H9 (cell line): ENCODE results near the gene NAPEPLD. TPM values are rescaled to one million over a fixed set of nuclear protein-coding genes. Genes with fewer than 3 reads are reported as not detected.
"Not testable (repeated sequence)": the region's sequence is repeated elsewhere in the genome, so short reads cannot be mapped to it uniquely, and the experiment has no call there.

Experiments
- DNase-seq: peaks from one replicate; pipeline ENCODE4 v3.0.0-alpha.2; 2017
- H2AFZ ChIP-seq: one replicate; pipeline ENCODE4 v1.6.1; 2013; ENCODE audit warnings: mild to moderate bottlenecking, low read length, control low read depth, moderate library complexity
- H2AK5ac ChIP-seq: 2 replicates; pipeline ENCODE4 v1.6.1; 2013; ENCODE audit warnings: low read length, control low read depth, mixed read lengths; ENCODE audit not compliant: insufficient read length
- H2BK120ac ChIP-seq: one replicate; pipeline ENCODE4 v1.6.1; 2013; ENCODE audit warnings: low read depth, mild to moderate bottlenecking, low read length, control low read depth, inconsistent platforms; ENCODE audit not compliant: poor library complexity, severe bottlenecking
- H2BK12ac ChIP-seq: 2 replicates; pipeline ENCODE4 v1.6.1; 2013; ENCODE audit warnings: low read length, control low read depth, mixed read lengths, low read depth; ENCODE audit not compliant: insufficient read length
- H2BK15ac ChIP-seq: 2 replicates; pipeline ENCODE4 v1.6.1; 2013; ENCODE audit warnings: low read depth, low read length, control low read depth
- H2BK20ac ChIP-seq: one replicate; pipeline ENCODE4 v1.6.1; 2013; ENCODE audit warnings: low read depth, mild to moderate bottlenecking, low read length, control low read depth, inconsistent platforms; ENCODE audit not compliant: poor library complexity, severe bottlenecking
- H2BK5ac ChIP-seq: 2 replicates; pipeline ENCODE4 v1.6.1; 2013; ENCODE audit warnings: low read length, control low read depth, mixed read lengths; ENCODE audit not compliant: insufficient read length
- H3K14ac ChIP-seq: 2 replicates; pipeline ENCODE4 v1.6.1; 2013; ENCODE audit warnings: low read length, control low read depth; ENCODE audit not compliant: insufficient read depth
- H3K18ac ChIP-seq: 2 replicates; pipeline ENCODE4 v1.6.1; 2013; ENCODE audit warnings: low read depth, mild to moderate bottlenecking, mixed read lengths, low read length, control low read depth; ENCODE audit not compliant: insufficient read length
- H3K23ac ChIP-seq: 2 replicates; pipeline ENCODE4 v1.6.1; 2013; ENCODE audit warnings: low read length, control low read depth, mixed read lengths, low read depth; ENCODE audit not compliant: insufficient read length
- H3K23me2 ChIP-seq: 2 replicates; pipeline ENCODE4 v1.6.1; 2013; ENCODE audit warnings: low read depth, mild to moderate bottlenecking, mixed read lengths, low read length, control low read depth; ENCODE audit not compliant: insufficient read length, poor library complexity, severe bottlenecking
- H3K27ac ChIP-seq: 2 replicates; pipeline ENCODE4 v1.5.1; 2013; ENCODE audit warnings: low read length, control low read depth, mixed read lengths, low read depth; ENCODE audit not compliant: insufficient read length
- H3K27me3 ChIP-seq: 2 replicates; pipeline ENCODE4 v1.6.1; 2013; ENCODE audit warnings: low read length, control low read depth, inconsistent platforms; ENCODE audit not compliant: insufficient read depth
- H3K4ac ChIP-seq: 2 replicates; pipeline ENCODE4 v1.6.1; 2013; ENCODE audit warnings: low read depth, mild to moderate bottlenecking, control low read depth, inconsistent platforms, low read length, moderate library complexity
- H3K4me1 ChIP-seq: 2 replicates; pipeline ENCODE4 v1.6.1; 2013; ENCODE audit warnings: low read length, control low read depth, inconsistent platforms; ENCODE audit not compliant: insufficient read depth
- H3K4me2 ChIP-seq: 2 replicates; pipeline ENCODE4 v1.6.1; 2013; ENCODE audit warnings: low read length, control low read depth, mixed read lengths; ENCODE audit not compliant: insufficient read length, insufficient read depth
- H3K56ac ChIP-seq: 2 replicates; pipeline ENCODE4 v1.6.1; 2013; ENCODE audit warnings: low read depth, mild to moderate bottlenecking, mixed read lengths, low read length, control low read depth; ENCODE audit not compliant: insufficient read length
- H3K79me1 ChIP-seq: 2 replicates; pipeline ENCODE4 v1.6.1; 2013; ENCODE audit warnings: low read depth, mild to moderate bottlenecking, moderate library complexity, low read length, control low read depth, inconsistent platforms; ENCODE audit not compliant: insufficient read depth, poor library complexity, severe bottlenecking
- H3K79me2 ChIP-seq: 2 replicates; pipeline ENCODE4 v1.6.1; 2013; ENCODE audit warnings: low read length, control low read depth, inconsistent platforms; ENCODE audit not compliant: insufficient read depth
- H3K9ac ChIP-seq: 2 replicates; pipeline ENCODE4 v1.6.1; 2013; ENCODE audit warnings: low read length, control low read depth, mixed read lengths; ENCODE audit not compliant: insufficient read length; ENCODE audit errors: extremely low read depth
- H3K9me3 ChIP-seq: one replicate; pipeline ENCODE4 v1.6.1; 2013; ENCODE audit warnings: low read depth, low read length, inconsistent platforms; ENCODE audit not compliant: control insufficient read depth
- H3T11ph ChIP-seq: one replicate; pipeline ENCODE4 v1.6.1; 2013; ENCODE audit warnings: mild to moderate bottlenecking, low read length, control low read depth, inconsistent platforms
- H4K20me1 ChIP-seq: one replicate; pipeline ENCODE4 v1.6.1; 2013; ENCODE audit not compliant: control insufficient read depth, insufficient read length, insufficient read depth
- H4K5ac ChIP-seq: 2 replicates; pipeline ENCODE4 v1.6.1; 2013; ENCODE audit warnings: low read depth, mild to moderate bottlenecking, mixed read lengths, low read length, control low read depth; ENCODE audit not compliant: insufficient read length
- H4K8ac ChIP-seq: replicated peaks from 2 replicates; pipeline ENCODE4 v1.6.1; 2013; ENCODE audit warnings: low read length, control low read depth, mixed read lengths, low read depth; ENCODE audit not compliant: insufficient read length
- H4K91ac ChIP-seq: 2 replicates; pipeline ENCODE4 v1.6.1; 2013; ENCODE audit warnings: low read depth, mild to moderate bottlenecking, moderate library complexity, mixed read lengths, low read length, control low read depth; ENCODE audit not compliant: insufficient read length
- H3K27ac Mint-ChIP-seq, 3 experiments: 2 replicates in 2 of 3; 3 replicates in 1 of 3; pipeline ENCODE4 v1.8.0; 2020 to 2021; ENCODE audit warnings: mixed read lengths in 3 of 3, mild to moderate bottlenecking in 1 of 3, moderate library complexity in 1 of 3
- H3K27me3 Mint-ChIP-seq: 2 replicates; pipeline ENCODE4 v1.8.0; 2021; ENCODE audit warnings: low read depth, mild to moderate bottlenecking, moderate library complexity, mixed read lengths
- H3K36me3 Mint-ChIP-seq, 3 experiments: 2 replicates in 2 of 3; 3 replicates in 1 of 3; pipeline ENCODE4 v1.8.0; 2020 to 2021; ENCODE audit warnings: low read depth in 3 of 3, mixed read lengths in 3 of 3; ENCODE audit not compliant: insufficient read depth in 1 of 3
- H3K4me1 Mint-ChIP-seq, 2 experiments: 2 replicates each; pipeline ENCODE4 v1.8.0; 2020; ENCODE audit warnings: mixed read lengths in 2 of 2
- H3K4me3 Mint-ChIP-seq, 2 experiments: 2 replicates in 1 of 2; 3 replicates in 1 of 2; pipeline ENCODE4 v1.8.0; 2020 to 2021; ENCODE audit warnings: mild to moderate bottlenecking in 2 of 2, mixed read lengths in 2 of 2, moderate library complexity in 1 of 2
- H3K9me3 Mint-ChIP-seq, 2 experiments: 2 replicates in 1 of 2; 3 replicates in 1 of 2; pipeline ENCODE4 v1.8.0; 2020; ENCODE audit warnings: mild to moderate bottlenecking in 2 of 2, mixed read lengths in 2 of 2, moderate library complexity in 1 of 2
- WGBS: extraction: QIAGEN DNeasy Blood & Tissue Kit; methylation state at CpG from one replicate; pipeline ENCODE4 v1.1.7; 2013; ENCODE audit warnings: missing lambda C conversion rate, low lambda C conversion rate, mixed read lengths; ENCODE audit not compliant: insufficient read length; ENCODE audit errors: extremely low coverage; 5-methylcytosine and 5-hydroxymethylcytosine counted together
- long read RNA-seq: library from polyadenylated mRNA; unstranded; transcript quantifications from one replicate; pipeline ENCODE4 v2.0.0, GENCODE V29; 2020
- total RNA-seq: library from RNA; stranded (reverse); gene quantifications from 2 replicates; pipeline ENCODE4 v1.2.1, GENCODE V29; 2021
- TF ChIP-seq, protein P1 (sequence below): fragments of 200-600 bp; sonication (generic); conservative IDR thresholded peaks from 3 replicates; pipeline ENCODE4 v1.8.0; 2021; ENCODE audit warnings: antibody characterized with exemption, mild to moderate bottlenecking

Gene NAPEPLD
- 8.4 and 9.3 TPM in 2 replicates for total RNA-seq
- long read RNA-seq, transcript NAPEPLD-208 (5 exons, 1,822 nt), result minor isoform, 6 of 29 reads
- long read RNA-seq, transcript NAPEPLD-209 (5 exons, 2,380 nt), result major isoform, 9 of 29 reads
- long read RNA-seq, partial matches to known transcripts, result 4 of 29 reads
- long read RNA-seq, other reads (novel, unspliced or antisense), result 6 of 29 reads

DNA sequence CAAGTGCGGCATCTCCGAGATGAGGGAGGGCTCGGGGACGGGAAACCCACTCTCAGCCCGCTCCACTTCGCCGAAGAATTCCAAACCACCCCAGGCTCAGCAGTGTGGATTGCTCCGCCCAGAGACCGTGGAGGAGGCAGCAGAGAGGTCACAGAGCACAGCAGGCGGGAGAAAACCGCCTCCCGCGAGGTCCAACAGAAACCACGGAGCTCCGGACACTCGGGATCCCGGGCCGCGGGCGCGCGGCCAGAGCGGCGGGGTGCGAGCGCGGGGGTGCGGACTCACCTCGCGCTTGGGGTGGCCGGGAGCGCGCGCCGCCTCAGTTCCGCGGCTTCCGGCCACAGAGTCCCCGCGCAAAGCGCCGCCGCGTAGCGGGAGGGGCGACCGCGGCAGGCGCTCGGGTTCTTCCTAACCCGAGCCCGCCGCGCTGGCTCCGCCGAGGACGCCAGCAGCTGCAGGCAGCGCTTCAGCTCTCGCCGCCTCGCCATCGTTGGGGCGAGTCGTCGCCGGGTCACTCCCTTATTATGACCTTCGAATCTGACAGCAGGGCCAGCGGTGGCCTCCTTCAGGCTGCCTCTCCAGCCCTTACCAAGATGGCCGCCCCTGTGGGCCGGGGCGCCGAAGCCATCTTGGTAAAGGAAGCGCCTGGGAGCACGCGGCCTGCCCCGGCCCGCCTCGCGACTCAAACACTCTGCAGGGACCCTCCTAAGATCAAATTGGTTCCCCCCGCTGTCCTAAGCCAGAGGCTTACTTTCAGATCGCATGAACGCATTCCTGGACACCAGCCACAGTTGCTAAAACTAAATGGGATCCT is at the start of gene NAPEPLD:
Gene NAPEPLD (minus strand): TSS at position 106 of the 814 bp plus-strand sequence. CDS start 20,323 bp downstream, outside the sequence.
- H2BK15ac ChIP-seq, result no peak within 1 kb of the TSS; the same call in 1 of the 2 replicates
- H3K27me3 Mint-ChIP-seq, result peaks cover 8% of the 10 kb centered on the region
- no peak within 1 kb of the TSS for H2BK5ac ChIP-seq
- H3K9me3 ChIP-seq, result no peaks in the 10 kb centered on the region
- peaks cover 0 to 2% of the 10 kb centered on the region in 2 experiments; a peak in 1 of 5 replicates for H3K9me3 Mint-ChIP-seq
- peak within 1 kb of the TSS; percentile 23 for H4K5ac ChIP-seq
- H3K27me3 ChIP-seq, result no peaks in the 10 kb centered on the region
- TF ChIP-seq, protein P1, sequence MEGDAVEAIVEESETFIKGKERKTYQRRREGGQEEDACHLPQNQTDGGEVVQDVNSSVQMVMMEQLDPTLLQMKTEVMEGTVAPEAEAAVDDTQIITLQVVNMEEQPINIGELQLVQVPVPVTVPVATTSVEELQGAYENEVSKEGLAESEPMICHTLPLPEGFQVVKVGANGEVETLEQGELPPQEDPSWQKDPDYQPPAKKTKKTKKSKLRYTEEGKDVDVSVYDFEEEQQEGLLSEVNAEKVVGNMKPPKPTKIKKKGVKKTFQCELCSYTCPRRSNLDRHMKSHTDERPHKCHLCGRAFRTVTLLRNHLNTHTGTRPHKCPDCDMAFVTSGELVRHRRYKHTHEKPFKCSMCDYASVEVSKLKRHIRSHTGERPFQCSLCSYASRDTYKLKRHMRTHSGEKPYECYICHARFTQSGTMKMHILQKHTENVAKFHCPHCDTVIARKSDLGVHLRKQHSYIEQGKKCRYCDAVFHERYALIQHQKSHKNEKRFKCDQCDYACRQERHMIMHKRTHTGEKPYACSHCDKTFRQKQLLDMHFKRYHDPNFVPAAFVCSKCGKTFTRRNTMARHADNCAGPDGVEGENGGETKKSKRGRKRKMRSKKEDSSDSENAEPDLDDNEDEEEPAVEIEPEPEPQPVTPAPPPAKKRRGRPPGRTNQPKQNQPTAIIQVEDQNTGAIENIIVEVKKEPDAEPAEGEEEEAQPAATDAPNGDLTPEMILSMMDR, result no peak
- peak within 1 kb of the TSS; percentile 10 for H3T11ph ChIP-seq
- peaks cover 41 to 44% of the 10 kb centered on the region in 2 experiments for H3K4me1 Mint-ChIP-seq
- H3K23ac ChIP-seq, result no peak within 1 kb of the TSS
- no peak within 1 kb of the TSS for H4K91ac ChIP-seq
- H3K23me2 ChIP-seq, result peaks cover 8% of the 10 kb centered on the region
- H3K4me2 ChIP-seq, result peak within 1 kb of the TSS; percentile 69
- peak within 1 kb of the TSS; percentile 80 for H3K9ac ChIP-seq
- no peak within 1 kb of the TSS for H2BK20ac ChIP-seq
- no peaks in the 10 kb centered on the region for H3K79me1 ChIP-seq
- peak within 1 kb of the TSS; percentile 56 for H2AFZ ChIP-seq
- H3K79me2 ChIP-seq, result peaks cover 2% of the 10 kb centered on the region; the same call in 1 of the 2 replicates
- no peak within 1 kb of the TSS for H2BK120ac ChIP-seq
- H3K27ac ChIP-seq, result no peak within 1 kb of the TSS
- peak within 1 kb of the TSS; percentile 40 for H4K8ac ChIP-seq
- no peak within 1 kb of the TSS for H3K4ac ChIP-seq
- H3K56ac ChIP-seq, result no peak within 1 kb of the TSS
- peak; percentile 69 for DNase-seq
- WGBS, result no CpG with 5 or more reads among the region's 82 CpGs
- peak within 1 kb of the TSS; percentile 97 for H3K18ac ChIP-seq
- H4K20me1 ChIP-seq, result no peaks in the 10 kb centered on the region
- peak within 1 kb of the TSS; percentile 96 to 99 (median 97) for H3K27ac Mint-ChIP-seq
- H2BK12ac ChIP-seq, result no peak within 1 kb of the TSS
- no peak within 1 kb of the TSS for H2AK5ac ChIP-seq
- peaks cover 2 to 4% (median 3%) of the 10 kb centered on the region in 3 experiments; a peak in 2 of 7 replicates for H3K36me3 Mint-ChIP-seq
- no peaks in the 10 kb centered on the region; the same call in 1 of the 2 replicates for H3K4me1 ChIP-seq
- peak within 1 kb of the TSS; percentile 92 to 95 for H3K4me3 Mint-ChIP-seq
- peak within 1 kb of the TSS; percentile 98 for H3K14ac ChIP-seq

- no CpG with 5 or more reads among the region's 3 CpGs for WGBS
- not testable (repeated sequence) for H2AK5ac ChIP-seq, H2BK20ac ChIP-seq, H3K27ac Mint-ChIP-seq, H2BK5ac ChIP-seq, H3K27me3 ChIP-seq, H3K27ac ChIP-seq, DNase-seq, H4K5ac ChIP-seq, H3K27me3 Mint-ChIP-seq, H2BK15ac ChIP-seq, H4K8ac ChIP-seq, H3K23me2 ChIP-seq, H3K9me3 ChIP-seq, H3T11ph ChIP-seq, H3K4me2 ChIP-seq, H2AFZ ChIP-seq, H3K23ac ChIP-seq, H2BK12ac ChIP-seq, H3K9ac ChIP-seq, H3K4me1 ChIP-seq, H3K79me1 ChIP-seq, H3K4ac ChIP-seq, H3K9me3 Mint-ChIP-seq, H3K36me3 Mint-ChIP-seq, H3K18ac ChIP-seq, H3K4me1 Mint-ChIP-seq, H4K20me1 ChIP-seq, H3K56ac ChIP-seq, H3K14ac ChIP-seq, H4K91ac ChIP-seq, H2BK120ac ChIP-seq, H3K79me2 ChIP-seq, H3K4me3 Mint-ChIP-seq
Measured at GRCh38 chr7:103198079-103198478, 49.2 kb upstream of the NAPEPLD start.
